Measurements from ENCODE around the gene DKKL1.

Gene DKKL1

GRCh38 chr19:49364083-49364737 is 533 bp downstream of the DKKL1 start:
- no peak for ATAC-seq
- TF ChIP-seq CREB5 (CRISPR knock-in tag; IDR thresholded peaks at IDR 0.05; ENCODE audit: low read depth) (no peak), RARB (CRISPR knock-in tag; IDR thresholded peaks at IDR 0.05) (no peak), ZNF70 (CRISPR knock-in tag; IDR thresholded peaks at IDR 0.05) (no peak), ZNF565 (CRISPR knock-in tag; conservative IDR thresholded peaks at IDR 0.05; ENCODE audit: low read depth) (no peak), TOX (CRISPR knock-in tag; IDR thresholded peaks at IDR 0.05; ENCODE audit: borderline replicate concordance) (no peak), TSHZ2 (CRISPR knock-in tag; IDR thresholded peaks at IDR 0.05) (no peak), POU6F1 (CRISPR knock-in tag; IDR thresholded peaks at IDR 0.05; ENCODE audit: borderline replicate concordance, low read depth) (no peak), PATZ1 (CRISPR knock-in tag; IDR thresholded peaks at IDR 0.05; ENCODE audit: borderline replicate concordance) (no peak), SNAI2 (CRISPR knock-in tag; IDR thresholded peaks at IDR 0.05) (no peak), BACH2 (CRISPR knock-in tag; IDR thresholded peaks at IDR 0.05; ENCODE audit: borderline replicate concordance) (no peak), PPARA (CRISPR knock-in tag; IDR thresholded peaks at IDR 0.05; ENCODE audit: borderline replicate concordance) (no peak), ZFP30 (CRISPR knock-in tag; IDR thresholded peaks at IDR 0.05) (no peak)

GRCh38 chr19:49366110-49366509 is 2.4 kb downstream of the DKKL1 start:
- ATAC-seq, result no peak
- no peak for TF ChIP-seq SNAI2 (CRISPR knock-in tag; IDR thresholded peaks at IDR 0.05)
- TF ChIP-seq RARB (CRISPR knock-in tag; IDR thresholded peaks at IDR 0.05), result no peak
- no peak for TF ChIP-seq ARNTL (CRISPR knock-in tag; IDR thresholded peaks at IDR 0.05; ENCODE audit: borderline replicate concordance, low read depth)
- TF ChIP-seq CREB5 (CRISPR knock-in tag; IDR thresholded peaks at IDR 0.05; ENCODE audit: low read depth), result no peak
- no peak for TF ChIP-seq ZNF565 (CRISPR knock-in tag; conservative IDR thresholded peaks at IDR 0.05; ENCODE audit: low read depth)
- TF ChIP-seq TCF4 (CRISPR knock-in tag; IDR thresholded peaks at IDR 0.05; ENCODE audit: borderline replicate concordance), result no peak
- TF ChIP-seq CSRNP3 (CRISPR knock-in tag; IDR thresholded peaks at IDR 0.05), result no peak
- no peak for TF ChIP-seq ZFP3 (CRISPR knock-in tag; IDR thresholded peaks at IDR 0.05)
- TF ChIP-seq BACH2 (CRISPR knock-in tag; IDR thresholded peaks at IDR 0.05; ENCODE audit: borderline replicate concordance), result no peak
- no peak for TF ChIP-seq ZNF70 (CRISPR knock-in tag; IDR thresholded peaks at IDR 0.05)
- no peak for TF ChIP-seq ZNF8 (CRISPR knock-in tag; IDR thresholded peaks at IDR 0.05)
- TF ChIP-seq TOX (CRISPR knock-in tag; IDR thresholded peaks at IDR 0.05; ENCODE audit: borderline replicate concordance), result no peak
- no peak for TF ChIP-seq ZFP30 (CRISPR knock-in tag; IDR thresholded peaks at IDR 0.05)
- no peak for TF ChIP-seq CSDC2 (CRISPR knock-in tag; IDR thresholded peaks at IDR 0.05)
- no peak for TF ChIP-seq PATZ1 (CRISPR knock-in tag; IDR thresholded peaks at IDR 0.05; ENCODE audit: borderline replicate concordance)
- TF ChIP-seq ZC3H10 (CRISPR knock-in tag; IDR thresholded peaks at IDR 0.05), result no peak
- no peak for TF ChIP-seq TSHZ2 (CRISPR knock-in tag; IDR thresholded peaks at IDR 0.05)
- TF ChIP-seq PPARA (CRISPR knock-in tag; IDR thresholded peaks at IDR 0.05; ENCODE audit: borderline replicate concordance), result no peak
